Lung (tissue), 12 donors: ENCODE results near the gene KCTD10. TPM values are rescaled to one million over a fixed set of nuclear protein-coding genes. Genes with fewer than 3 reads are reported as not detected.

ENCODE experiments used
- ATAC-seq: fragments of 200-7000 bp; cut with Tn5 transposase; one replicate; pipeline ENCODE4 v1.9.1; 2020; ENCODE audit warnings: moderate number of reproducible peaks; ENCODE audit not compliant: insufficient read depth, low FRiP score
- DNase-seq, 3 donors: peaks; one replicate each; pipeline ENCODE4 v3.0.0-alpha.2; 2013 to 2017
- H3K27ac ChIP-seq, 2 donors: one replicate each; pipeline ENCODE4 v1.5.1; 2013; ENCODE audit warnings: mild to moderate bottlenecking in 2 of 2, moderate library complexity in 2 of 2, control low read depth in 1 of 2, inconsistent platforms in 1 of 2, low read depth in 1 of 2, low read length in 1 of 2
- H3K27me3 ChIP-seq, 3 donors: one replicate each; pipeline ENCODE4 v1.5.1; 2013; ENCODE audit warnings: low read length in 2 of 3; ENCODE audit not compliant: control insufficient read depth in 3 of 3, insufficient read depth in 3 of 3
- H3K36me3 ChIP-seq, 4 donors: one replicate each; pipeline ENCODE4 v1.5.1; 2013; ENCODE audit warnings: low read length in 4 of 4, mild to moderate bottlenecking in 1 of 4, moderate library complexity in 1 of 4; ENCODE audit not compliant: control insufficient read depth in 4 of 4, insufficient read depth in 4 of 4
- H3K4me1 ChIP-seq, 5 donors: one replicate each; pipeline ENCODE4 v1.5.1; 2013; ENCODE audit warnings: low read length in 5 of 5, mild to moderate bottlenecking in 2 of 5, moderate library complexity in 1 of 5; ENCODE audit not compliant: control insufficient read depth in 5 of 5, insufficient read depth in 5 of 5
- H3K4me3 ChIP-seq: one replicate; pipeline ENCODE4 v1.5.1; 2013; ENCODE audit warnings: mild to moderate bottlenecking, control low read depth, moderate library complexity
- H3K9ac ChIP-seq, 2 donors: one replicate each; pipeline ENCODE4 v1.5.1; 2013; ENCODE audit warnings: low read length in 2 of 2, control low read depth in 1 of 2; ENCODE audit not compliant: insufficient read depth in 1 of 2
- H3K9me3 ChIP-seq, 4 donors: one replicate each; pipeline ENCODE4 v1.5.1; 2013; ENCODE audit warnings: low read length in 3 of 4, mild to moderate bottlenecking in 1 of 4, moderate library complexity in 1 of 4; ENCODE audit not compliant: control insufficient read depth in 4 of 4, insufficient read depth in 3 of 4
- WGBS, 2 donors: extraction: QIAGEN DNeasy Blood & Tissue Kit; methylation state at CpG; one replicate each; pipeline ENCODE4 v1.1.7; 2013; 5-methylcytosine and 5-hydroxymethylcytosine counted together
- polyA plus RNA-seq, 2 donors: library from polyadenylated mRNA; stranded (reverse); fragments of 200-250 nt; gene quantifications; one replicate each; pipeline ENCODE4 v1.2.1, GENCODE V29; 2013
- total RNA-seq, 2 donors: library from RNA; depleted of rRNA in 1 of 2; stranded (reverse); fragments of >200 nt in 1 of 2; gene quantifications; one replicate each; pipeline ENCODE4 v1.2.1, GENCODE V29; 2014 to 2021
- TF ChIP-seq, protein P1 (sequence below): IDR thresholded peaks from 2 replicates; pipeline ENCODE4 v1.5.1; 2012; ENCODE audit warnings: mild to moderate bottlenecking; ENCODE audit errors: control extremely low read depth, extremely low read depth
- donor health status: control.
- donor health status: control.
- donor health status: Bipolar disorder and iron deficiency.
- donor health status: healthy.
- donor health status: DM: yes; HTN: yes; CAD: no.

KCTD10 gene
- total and polyA plus RNA-seq, 4 donors: 21.7 to 72.6 (median 53.7) TPM

DNA sequence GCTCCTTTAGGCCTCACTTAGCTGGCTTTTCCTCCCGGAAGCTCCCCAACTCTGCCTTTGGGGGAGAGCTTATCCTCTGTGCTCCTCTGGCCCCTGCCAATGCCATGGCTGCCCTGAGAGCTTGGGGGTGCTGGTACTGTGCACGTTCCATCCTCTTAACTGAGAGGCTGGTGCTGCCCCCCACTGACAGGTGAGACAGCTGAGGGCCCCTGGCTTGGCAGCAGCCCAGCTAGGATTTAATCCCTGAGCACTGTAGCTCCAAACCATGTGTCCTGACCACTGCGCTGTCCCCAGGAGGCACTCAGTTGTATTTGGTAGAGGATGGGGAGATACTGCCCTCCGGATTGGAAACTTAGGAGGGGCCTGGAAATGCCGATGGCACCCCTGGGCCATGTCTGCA lies 46.4 kb upstream of the KCTD10 start:
- no peaks in the 10 kb centered on the region for H3K9me3 ChIP-seq
- H3K4me3 ChIP-seq: no peak overlapping the region
- 91 to 94% methylated on average over 5 of the region's 5 CpGs for WGBS, 2 donors
- H3K9ac ChIP-seq: no peak overlapping the region
- peaks cover 6 to 68% (median 55%) of the 10 kb centered on the region in 4 donors for H3K36me3 ChIP-seq
- no peak overlapping the region for H3K27ac ChIP-seq
- no peaks in the 10 kb centered on the region for H3K27me3 ChIP-seq
- no peaks in the 10 kb centered on the region for H3K4me1 ChIP-seq
- TF ChIP-seq, protein P1, sequence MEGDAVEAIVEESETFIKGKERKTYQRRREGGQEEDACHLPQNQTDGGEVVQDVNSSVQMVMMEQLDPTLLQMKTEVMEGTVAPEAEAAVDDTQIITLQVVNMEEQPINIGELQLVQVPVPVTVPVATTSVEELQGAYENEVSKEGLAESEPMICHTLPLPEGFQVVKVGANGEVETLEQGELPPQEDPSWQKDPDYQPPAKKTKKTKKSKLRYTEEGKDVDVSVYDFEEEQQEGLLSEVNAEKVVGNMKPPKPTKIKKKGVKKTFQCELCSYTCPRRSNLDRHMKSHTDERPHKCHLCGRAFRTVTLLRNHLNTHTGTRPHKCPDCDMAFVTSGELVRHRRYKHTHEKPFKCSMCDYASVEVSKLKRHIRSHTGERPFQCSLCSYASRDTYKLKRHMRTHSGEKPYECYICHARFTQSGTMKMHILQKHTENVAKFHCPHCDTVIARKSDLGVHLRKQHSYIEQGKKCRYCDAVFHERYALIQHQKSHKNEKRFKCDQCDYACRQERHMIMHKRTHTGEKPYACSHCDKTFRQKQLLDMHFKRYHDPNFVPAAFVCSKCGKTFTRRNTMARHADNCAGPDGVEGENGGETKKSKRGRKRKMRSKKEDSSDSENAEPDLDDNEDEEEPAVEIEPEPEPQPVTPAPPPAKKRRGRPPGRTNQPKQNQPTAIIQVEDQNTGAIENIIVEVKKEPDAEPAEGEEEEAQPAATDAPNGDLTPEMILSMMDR: no peak
- no peak for DNase-seq
- no peak for ATAC-seq

DNA sequence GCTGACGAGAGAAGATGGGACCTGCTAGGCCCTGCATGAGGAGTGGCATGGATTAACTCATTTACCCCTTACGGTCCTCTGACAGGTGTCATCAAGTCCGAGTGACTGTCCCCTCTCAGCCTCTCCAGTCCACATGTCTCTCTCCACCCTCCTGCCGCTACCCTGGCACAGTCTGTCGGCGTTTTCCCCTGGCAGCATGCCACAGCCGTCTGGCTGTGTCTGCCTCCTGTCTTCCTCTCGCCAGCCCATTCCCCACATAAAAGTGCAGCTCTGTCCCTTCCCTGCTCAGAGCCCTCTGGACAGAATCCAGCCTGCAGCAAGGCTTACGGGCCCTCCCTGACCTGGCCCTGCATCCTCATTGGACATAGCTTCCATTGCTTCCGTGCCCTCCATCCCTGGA lies 46.0 kb upstream of the KCTD10 start:
- H3K9ac ChIP-seq: no peak overlapping the region
- TF ChIP-seq, protein P1: no peak
- DNase-seq: no peak
- no peak for ATAC-seq
- no peaks in the 10 kb centered on the region for H3K4me1 ChIP-seq
- H3K27me3 ChIP-seq: no peaks in the 10 kb centered on the region
- no peaks in the 10 kb centered on the region for H3K9me3 ChIP-seq
- H3K27ac ChIP-seq: no peak overlapping the region
- H3K4me3 ChIP-seq: no peak overlapping the region
- H3K36me3 ChIP-seq: peaks cover 6 to 70% (median 57%) of the 10 kb centered on the region in 4 donors
- WGBS, 2 donors: 84% methylated on average over 10 of the region's 10 CpGs

DNA sequence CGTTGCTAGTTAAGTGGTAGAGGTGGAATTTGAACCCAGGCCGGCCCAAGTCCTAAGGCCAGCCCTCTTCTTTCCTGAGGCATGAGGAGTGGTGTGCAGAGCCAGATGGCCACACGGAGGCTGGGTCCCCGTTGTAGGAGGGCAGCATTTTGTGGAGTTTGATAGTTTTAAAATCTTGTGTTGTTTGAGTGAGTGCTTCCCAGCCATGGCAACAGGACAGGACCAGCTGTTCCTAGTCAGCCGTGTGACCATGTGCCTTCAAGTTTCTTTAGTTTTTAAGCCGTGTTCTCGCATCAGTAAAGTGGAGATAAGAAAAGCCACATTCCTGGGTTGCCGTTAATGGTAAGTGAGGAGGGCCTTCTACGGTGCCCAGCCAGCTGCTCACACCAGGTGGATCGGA lies 44.7 kb upstream of the KCTD10 start:
- H3K27ac ChIP-seq: no peak overlapping the region

DNA sequence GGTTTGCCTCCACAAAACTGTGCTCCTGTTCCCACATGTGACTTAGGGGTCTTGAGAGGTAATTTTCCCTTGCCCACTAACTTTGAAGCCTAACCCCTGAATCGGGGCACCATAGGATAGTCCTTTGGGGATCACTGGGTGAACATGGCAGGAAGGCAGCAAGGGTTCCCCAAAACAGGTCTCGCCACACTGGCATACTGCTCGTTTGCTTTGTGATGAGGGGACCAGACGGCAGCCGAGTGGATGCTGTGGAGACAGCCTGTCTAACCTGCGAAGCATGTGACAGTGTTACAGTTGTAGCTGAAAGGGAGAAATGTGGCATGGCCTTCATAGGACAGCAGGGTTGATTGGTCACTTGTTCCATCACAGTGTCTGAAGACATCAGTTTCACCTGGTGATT lies 42.7 kb upstream of the KCTD10 start:
- Histone ChIP-seq H3K27ac (peak overlapping the region; percentile 4 to 47), H3K27me3 (no peaks in the 10 kb centered on the region), H3K9ac (no peak overlapping the region), H3K4me3 (no peak overlapping the region), H3K4me1 (no peaks in the 10 kb centered on the region), H3K9me3 (no peaks in the 10 kb centered on the region), H3K36me3 (peaks cover 0 to 68% (median 56%) of the 10 kb centered on the region in 4 donors)
- TF ChIP-seq, protein P1: no peak
- ATAC-seq (no peak), DNase-seq (no peak)
- WGBS, 2 donors: 79 to 95% methylated on average over 6 of the region's 6 CpGs

More for the DNA sequence above, 44.7 kb upstream of the KCTD10 start:
- peaks cover under 1 to 68% (median 62%) of the 10 kb centered on the region in 4 donors for H3K36me3 ChIP-seq
- no peaks in the 10 kb centered on the region for H3K4me1 ChIP-seq
- H3K9ac ChIP-seq: no peak overlapping the region
- no peak overlapping the region for H3K4me3 ChIP-seq
- TF ChIP-seq, protein P1: no peak
- no peaks in the 10 kb centered on the region for H3K9me3 ChIP-seq
- DNase-seq (peak in 1 of 3 donors; percentile 11), ATAC-seq (no peak)
- WGBS, 2 donors: 77 to 85% methylated on average over 10 of the region's 10 CpGs
- H3K27me3 ChIP-seq: no peaks in the 10 kb centered on the region
